ENCODE measurements around the gene PSMC5.
"Not testable (repeated sequence)": the region's sequence is repeated elsewhere in the genome, so short reads cannot be mapped to it uniquely, and the experiment has no call there.

PSMC5 gene

GRCh38 chr17:63874061-63874626 lies 46.9 kb downstream of the PSMC5 start:
- DNase-seq = not testable (repeated sequence)

GRCh38 chr17:63874693-63875092 lies 47.5 kb downstream of the PSMC5 start:
- DNase-seq = not testable (repeated sequence)

- not testable (repeated sequence) for DNase-seq
Observed at GRCh38 chr17:63878413-63878812, 51.2 kb downstream of the PSMC5 start.

DNA sequence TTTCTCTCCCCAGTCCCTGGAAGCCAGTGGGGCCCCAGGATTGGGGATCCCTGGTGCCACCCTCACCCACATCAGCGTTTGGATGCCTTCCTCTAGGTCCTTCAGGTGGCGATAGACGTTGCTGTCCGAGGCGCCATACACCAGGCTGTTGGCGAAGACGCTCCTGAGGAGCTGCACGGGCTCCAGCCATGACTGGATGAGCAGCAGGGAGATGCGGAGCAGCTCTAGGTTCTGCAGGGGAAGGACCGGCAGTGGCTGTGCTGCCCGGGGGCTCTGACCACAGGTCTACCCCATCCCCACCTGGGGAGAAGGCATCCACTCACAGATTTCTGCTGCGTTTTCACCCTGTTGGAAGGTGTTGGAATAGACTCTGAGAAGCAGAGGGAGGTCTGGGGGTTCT lies 53.5 kb downstream of the PSMC5 start:
- no peak for DNase-seq

DNA sequence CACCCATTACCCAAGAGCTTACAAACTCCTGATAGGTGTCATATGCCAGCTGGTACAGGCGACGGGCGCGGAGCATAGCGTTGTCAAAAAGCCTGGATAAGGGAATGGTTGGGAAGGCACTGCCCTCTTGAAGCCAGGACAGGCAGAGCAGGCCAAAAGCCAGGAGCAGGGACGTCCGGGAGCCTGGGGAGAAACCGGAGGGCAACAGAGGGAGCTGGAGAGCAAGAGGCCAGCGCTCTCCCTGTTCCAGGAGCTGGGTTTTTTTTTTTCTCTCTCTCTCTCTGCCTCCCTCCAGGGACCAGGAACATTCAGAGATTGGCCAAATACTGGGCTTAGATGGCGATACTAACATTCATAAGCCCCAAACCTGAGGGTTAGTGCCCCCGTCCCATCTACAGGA lies 54.1 kb downstream of the PSMC5 start:
- not testable (repeated sequence) for DNase-seq
